ENCODE data around the gene COLGALT1.

The COLGALT1 gene

DNA sequence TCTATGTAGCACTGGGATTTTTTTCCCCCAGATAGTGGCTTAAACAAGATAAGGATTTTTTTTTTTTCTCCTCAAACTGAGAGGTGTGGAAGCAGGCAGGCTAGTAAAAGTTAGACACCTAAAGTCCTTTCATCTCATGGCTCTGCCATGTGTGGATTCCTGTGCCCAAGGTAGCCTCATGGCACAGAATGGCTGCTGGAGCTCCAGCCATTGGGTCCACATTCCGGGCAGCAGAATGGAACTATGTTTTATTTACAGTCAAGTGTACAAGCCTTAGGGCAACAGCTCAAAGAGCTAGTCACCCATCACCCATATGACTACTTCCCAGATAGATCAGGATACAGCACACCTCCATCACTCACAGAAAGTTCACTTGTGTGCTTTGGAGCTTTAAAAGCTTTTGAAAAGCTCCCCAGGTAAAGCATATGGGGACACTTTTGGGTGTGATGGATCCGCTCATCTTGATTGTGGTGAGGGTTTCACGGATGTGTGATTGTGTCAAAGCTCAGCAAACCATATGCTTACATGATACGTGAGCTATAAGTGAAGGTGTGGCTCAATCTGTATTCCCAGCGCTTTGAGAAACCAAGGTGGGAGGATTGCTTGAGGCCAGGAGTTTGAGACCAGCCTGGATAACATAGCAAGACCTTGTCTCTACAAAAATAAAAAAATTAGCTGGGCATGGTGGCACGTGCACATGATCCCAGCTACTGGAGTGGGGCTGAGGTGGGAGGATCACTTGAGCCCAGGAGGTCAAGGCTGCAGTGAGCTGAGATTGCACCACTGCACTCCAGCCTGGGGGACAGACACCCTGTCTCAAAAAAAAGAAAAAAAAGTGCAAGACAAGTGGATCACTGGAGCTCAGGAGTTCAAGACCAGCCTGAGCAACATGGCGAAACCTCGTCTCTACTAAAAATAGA, 25.9 kb upstream of the COLGALT1 start:
- H3K4me3 ChIP-seq (ENCODE audit: low read depth, low read length) = no peak overlapping the region
- no peak overlapping the region for H3K27ac ChIP-seq

DNA sequence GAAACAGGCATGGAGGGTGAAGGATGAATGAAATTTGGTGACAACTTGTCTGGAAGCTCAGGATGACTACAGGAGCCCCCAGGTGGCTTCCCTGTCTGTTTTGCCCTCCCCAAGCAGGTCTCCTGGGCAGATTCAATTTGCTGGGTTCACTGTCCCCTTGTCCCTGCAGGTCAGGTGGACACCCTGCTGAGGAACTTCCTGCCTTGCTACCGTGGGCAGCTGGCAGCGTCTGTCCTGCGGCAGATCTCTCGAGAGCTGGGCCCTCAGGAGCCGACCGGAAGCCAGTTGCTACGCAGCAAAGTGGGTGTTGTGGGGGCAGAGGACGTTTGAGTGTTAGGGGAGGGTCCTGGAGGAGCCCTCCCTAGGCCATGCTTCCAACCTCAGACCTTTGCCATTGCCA, 24.9 kb upstream of the COLGALT1 start:
- H3K27me3 ChIP-seq (ENCODE audit: insufficient read depth, low read depth, severe bottlenecking) = no peaks in the 10 kb centered on the region
- H3K36me3 ChIP-seq = no peaks in the 10 kb centered on the region
- peak; percentile 53 for DNase-seq
- H3K9me3 ChIP-seq (ENCODE audit: severe bottlenecking) = no peaks in the 10 kb centered on the region
- H3K27ac ChIP-seq = peak overlapping the region; percentile 15; the same call in 1 of the 2 replicates
- TF ChIP-seq, protein P1, sequence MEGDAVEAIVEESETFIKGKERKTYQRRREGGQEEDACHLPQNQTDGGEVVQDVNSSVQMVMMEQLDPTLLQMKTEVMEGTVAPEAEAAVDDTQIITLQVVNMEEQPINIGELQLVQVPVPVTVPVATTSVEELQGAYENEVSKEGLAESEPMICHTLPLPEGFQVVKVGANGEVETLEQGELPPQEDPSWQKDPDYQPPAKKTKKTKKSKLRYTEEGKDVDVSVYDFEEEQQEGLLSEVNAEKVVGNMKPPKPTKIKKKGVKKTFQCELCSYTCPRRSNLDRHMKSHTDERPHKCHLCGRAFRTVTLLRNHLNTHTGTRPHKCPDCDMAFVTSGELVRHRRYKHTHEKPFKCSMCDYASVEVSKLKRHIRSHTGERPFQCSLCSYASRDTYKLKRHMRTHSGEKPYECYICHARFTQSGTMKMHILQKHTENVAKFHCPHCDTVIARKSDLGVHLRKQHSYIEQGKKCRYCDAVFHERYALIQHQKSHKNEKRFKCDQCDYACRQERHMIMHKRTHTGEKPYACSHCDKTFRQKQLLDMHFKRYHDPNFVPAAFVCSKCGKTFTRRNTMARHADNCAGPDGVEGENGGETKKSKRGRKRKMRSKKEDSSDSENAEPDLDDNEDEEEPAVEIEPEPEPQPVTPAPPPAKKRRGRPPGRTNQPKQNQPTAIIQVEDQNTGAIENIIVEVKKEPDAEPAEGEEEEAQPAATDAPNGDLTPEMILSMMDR (IDR thresholded peaks at IDR 0.05; ENCODE audit: low read depth, low read length) = no peak
- no peak overlapping the region for H3K4me3 ChIP-seq (ENCODE audit: low read depth, low read length)

More for the DNA sequence above, 25.9 kb upstream of the COLGALT1 start:
- H3K9me3 ChIP-seq (ENCODE audit: severe bottlenecking) = no peaks in the 10 kb centered on the region
- H3K36me3 ChIP-seq = no peaks in the 10 kb centered on the region
- DNase-seq = no peak
- no peaks in the 10 kb centered on the region for H3K27me3 ChIP-seq (ENCODE audit: insufficient read depth, low read depth, severe bottlenecking)
- TF ChIP-seq, protein P1 (IDR thresholded peaks at IDR 0.05; ENCODE audit: low read depth, low read length) = no peak

DNA sequence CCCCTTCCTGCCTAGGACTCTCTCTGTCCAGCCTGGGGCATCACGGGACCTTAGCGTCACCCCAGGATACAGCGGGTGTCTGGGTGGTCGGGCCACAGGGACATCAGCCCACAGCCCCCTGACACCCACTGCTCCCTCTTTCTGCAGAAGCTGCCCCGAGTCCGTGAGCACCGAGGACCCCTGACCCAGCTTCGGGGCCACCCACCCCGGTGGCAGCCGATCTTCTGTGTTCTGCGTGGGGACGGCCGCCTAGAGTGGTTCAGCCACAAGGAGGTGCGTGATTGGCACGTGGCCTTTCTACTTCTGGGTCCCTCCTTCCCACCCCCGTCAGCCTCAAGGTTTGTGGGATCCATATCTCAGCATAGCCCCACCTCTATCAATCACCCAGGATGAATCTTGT, 23.3 kb upstream of the COLGALT1 start:
- no peak for DNase-seq
- H3K9me3 ChIP-seq (ENCODE audit: severe bottlenecking) = no peaks in the 10 kb centered on the region
- no peaks in the 10 kb centered on the region for H3K36me3 ChIP-seq
- H3K27me3 ChIP-seq (ENCODE audit: insufficient read depth, low read depth, severe bottlenecking) = no peaks in the 10 kb centered on the region
- no peak overlapping the region for H3K4me3 ChIP-seq (ENCODE audit: low read depth, low read length)
- TF ChIP-seq, protein P1 (IDR thresholded peaks at IDR 0.05; ENCODE audit: low read depth, low read length) = no peak
- H3K27ac ChIP-seq = no peak overlapping the region

DNA sequence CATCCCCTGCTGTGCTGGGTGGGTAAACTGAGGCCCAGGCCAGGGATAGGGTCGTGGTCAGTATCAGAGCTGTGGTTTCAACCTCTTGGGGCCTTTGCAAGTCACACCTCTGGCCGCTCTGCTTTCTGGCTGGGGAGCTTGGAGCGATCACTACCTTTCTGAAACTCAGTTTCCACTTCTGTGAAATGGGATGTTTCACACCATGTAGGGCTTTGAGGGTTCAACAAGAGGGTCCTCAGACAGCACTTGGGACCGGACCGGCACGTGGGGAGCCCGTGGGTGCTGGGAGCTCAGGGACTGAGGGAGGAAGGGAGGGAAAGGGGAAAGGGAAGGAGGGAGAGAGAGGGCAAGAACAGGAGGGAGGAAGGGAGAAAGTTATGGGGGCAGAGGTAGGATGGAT, 22.9 kb upstream of the COLGALT1 start:
- H3K27ac ChIP-seq = no peak overlapping the region
- no peak overlapping the region for H3K4me3 ChIP-seq (ENCODE audit: low read depth, low read length)
- no peak for DNase-seq
- no peaks in the 10 kb centered on the region for H3K36me3 ChIP-seq
- TF ChIP-seq, protein P1 (IDR thresholded peaks at IDR 0.05; ENCODE audit: low read depth, low read length) = no peak
- no peaks in the 10 kb centered on the region for H3K27me3 ChIP-seq (ENCODE audit: insufficient read depth, low read depth, severe bottlenecking)
- H3K9me3 ChIP-seq (ENCODE audit: severe bottlenecking) = no peaks in the 10 kb centered on the region

DNA sequence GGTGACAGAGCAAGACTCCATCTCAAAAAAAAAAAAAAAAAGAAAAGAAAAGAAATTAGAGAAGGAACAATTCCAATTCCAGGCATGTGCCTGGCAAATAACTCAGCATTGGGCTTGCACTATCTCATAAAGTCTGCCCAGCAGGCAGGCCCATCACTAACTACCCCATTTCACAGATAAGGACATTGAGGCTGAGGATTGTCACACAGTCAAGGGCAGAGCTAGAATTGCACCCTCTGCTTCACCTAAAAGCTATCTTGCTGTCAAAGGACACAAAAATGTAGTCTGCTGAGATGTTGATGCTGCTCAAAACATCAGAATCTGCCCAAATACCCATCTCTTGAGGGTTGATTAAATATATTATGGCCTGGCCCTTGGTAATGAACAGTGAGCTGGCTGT, 20.7 kb upstream of the COLGALT1 start:
- Histone ChIP-seq H3K9me3 (ENCODE audit: severe bottlenecking) (no peaks in the 10 kb centered on the region), H3K27me3 (ENCODE audit: insufficient read depth, low read depth, severe bottlenecking) (no peaks in the 10 kb centered on the region), H3K4me3 (ENCODE audit: low read depth, low read length) (no peak overlapping the region), H3K27ac (no peak overlapping the region), H3K36me3 (no peaks in the 10 kb centered on the region)
- TF ChIP-seq, protein P1 (IDR thresholded peaks at IDR 0.05; ENCODE audit: low read depth, low read length) = no peak
- no peak for DNase-seq

Data from WERI-Rb-1 (cell line).